CD4-positive, alpha-beta T cell (primary cell): ENCODE data around the gene NFIA. TPM values are rescaled to one million over a fixed set of nuclear protein-coding genes. Genes with fewer than 3 reads are reported as not detected.

ENCODE experiments used
- ATAC-seq: fragments of 200-7000 bp; cut with Tn5 transposase; one replicate; pipeline ENCODE4 v1.10.0; 2022; ENCODE audit warnings: mild to moderate bottlenecking; ENCODE audit not compliant: poor library complexity
- CTCF ChIA-PET: fragments of 350-600 bp; sonication (Branson Sonifier 250); formaldehyde crosslinking; loops from one replicate; lab custom pipeline; 2021; ENCODE audit warnings: antibody characterized with exemption, inconsistent platforms; lab: Charles Lee
- POLR2A ChIA-PET: fragments of 350-600 bp; sonication (Branson Sonifier 250); formaldehyde crosslinking; loops from one replicate; lab custom pipeline; 2021; ENCODE audit warnings: antibody characterized with exemption, inconsistent platforms; lab: Charles Lee
- DNase-seq, 14 experiments: peaks; one replicate each; pipeline ENCODE4 v3.0.0-alpha.2; 2013 to 2020; ENCODE audit warnings: mixed read lengths in 2 of 14
- H3K27ac ChIP-seq, 2 donors: one replicate each; pipeline versions ENCODE4 v1.5.1 to v1.7.0; 2013; ENCODE audit warnings: low read length in 2 of 2, low read depth in 1 of 2, mild to moderate bottlenecking in 1 of 2
- H3K27me3 ChIP-seq, 2 experiments: 1 replicate in 1 of 2; 2 replicates in 1 of 2; pipeline versions ENCODE4 v1.6.1 to v1.7.0; 2013; ENCODE audit warnings: low read length in 2 of 2, control low read depth in 1 of 2, mild to moderate bottlenecking in 1 of 2, moderate library complexity in 1 of 2; ENCODE audit not compliant: insufficient read depth in 2 of 2, control insufficient read depth in 1 of 2
- H3K36me3 ChIP-seq: one replicate; pipeline ENCODE4 v1.6.1; 2013; ENCODE audit warnings: low read length, control low read depth; ENCODE audit not compliant: insufficient read depth
- H3K4me1 ChIP-seq: one replicate; pipeline ENCODE4 v1.6.1; 2013; ENCODE audit warnings: low read length, control low read depth; ENCODE audit not compliant: insufficient read depth
- H3K4me3 ChIP-seq: one replicate; pipeline ENCODE4 v1.5.1; 2013; ENCODE audit warnings: mild to moderate bottlenecking, low read length, moderate library complexity
- H3K9me3 ChIP-seq, 2 experiments: 1 replicate in 1 of 2; 2 replicates in 1 of 2; pipeline versions ENCODE4 v1.6.1 to v1.7.0; 2013; ENCODE audit warnings: low read length in 2 of 2, mild to moderate bottlenecking in 2 of 2, control low read depth in 1 of 2, moderate library complexity in 1 of 2; ENCODE audit not compliant: control insufficient read depth in 1 of 2, insufficient read depth in 1 of 2
- H3K27ac Mint-ChIP-seq: one replicate; pipeline ENCODE4 v1.8.0; 2020; ENCODE audit warnings: mixed read lengths
- H3K27me3 Mint-ChIP-seq: one replicate; pipeline ENCODE4 v1.8.0; 2021; ENCODE audit warnings: mixed read lengths
- H3K36me3 Mint-ChIP-seq: one replicate; pipeline ENCODE4 v1.8.0; 2021; ENCODE audit warnings: low read depth, mixed read lengths
- H3K4me1 Mint-ChIP-seq: one replicate; pipeline ENCODE4 v1.8.0; 2021; ENCODE audit warnings: low read depth, mixed read lengths
- H3K4me3 Mint-ChIP-seq: one replicate; pipeline ENCODE4 v1.8.0; 2020; ENCODE audit warnings: mild to moderate bottlenecking, mixed read lengths
- H3K9me3 Mint-ChIP-seq: one replicate; pipeline ENCODE4 v1.8.0; 2020; ENCODE audit warnings: mixed read lengths
- CTCF ChIP-seq: fragments of 200-600 bp; IDR thresholded peaks from one replicate; pipeline ENCODE4 v1.8.0; 2022; ENCODE audit warnings: antibody characterized with exemption, mild to moderate bottlenecking
- intact Hi-C, 2 experiments: fragments of 100-400 bp; cut with DNase I in 1 of 2; cut with micrococcal nuclease in 1 of 2; formaldehyde crosslinking; loops; one replicate each; pipeline versions ENCODE4 v1.15.1 to v1.9.0; 2023 to 2025; cut with DNase I, micrococcal nuclease
- total RNA-seq, 174 experiments: library from RNA in 2 of 174; stranded (reverse) in 2 of 174; gene quantifications; one replicate each; pipeline ENCODE4 v1.2.3 and lab custom pipeline; 2021 to 2026

The NFIA gene
- total RNA-seq, 2 experiments from 2014 or later: 4.8 to 5.9 TPM

GRCh38 chr1:61208831-61209230 lies 126.5 kb downstream of the NFIA start:
- CTCF ChIA-PET: interaction anchor here (1.3 kb wide), 1 partner anchor 159 kb away, joined by 6 read pairs; no protein-coding TSS in a partner anchor
- no peak for ATAC-seq
- TF ChIP-seq CTCF: no peak

GRCh38 chr1:61210435-61211154 lies 128.2 kb downstream of the NFIA start:
- no peak for ATAC-seq
- Histone ChIP-seq H3K27me3 (no peaks in the 10 kb centered on the region), H3K4me3 (no peak overlapping the region), H3K27ac (no peak overlapping the region), H3K36me3 (no peaks in the 10 kb centered on the region), H3K9me3 (no peaks in the 10 kb centered on the region), H3K4me1 (no peaks in the 10 kb centered on the region)
- CTCF ChIA-PET: no interaction called here
- POLR2A ChIA-PET: no interaction called here
- Mint-ChIP-seq H3K27me3 (no peaks in the 10 kb centered on the region), H3K9me3 (no peaks in the 10 kb centered on the region), H3K4me1 (no peaks in the 10 kb centered on the region), H3K27ac (no peak overlapping the region), H3K36me3 (no peaks in the 10 kb centered on the region), H3K4me3 (no peak overlapping the region)
- DNase-seq: peak in 3 of 14 experiments; percentile 19 to 26 (median 22)
- peak; percentile 20 for TF ChIP-seq CTCF
- intact Hi-C loops: loop anchor here (2.0 to 5.0 kb wide), 2 partner anchors 158 to 160 kb away; no protein-coding TSS in a partner anchor

More at GRCh38 chr1:61208831-61209230, 126.5 kb downstream of the NFIA start:
- H3K36me3 Mint-ChIP-seq: no peaks in the 10 kb centered on the region
- intact Hi-C loops: loop anchor here in 1 of 2 experiments (5.0 kb wide), 2 partner anchors 227 to 643 kb away; no protein-coding TSS in a partner anchor
- no peak overlapping the region for H3K4me3 Mint-ChIP-seq
- no peak for DNase-seq
- Histone ChIP-seq H3K4me3 (no peak overlapping the region), H3K9me3 (no peaks in the 10 kb centered on the region), H3K27me3 (no peaks in the 10 kb centered on the region), H3K36me3 (no peaks in the 10 kb centered on the region), H3K4me1 (no peaks in the 10 kb centered on the region), H3K27ac (no peak overlapping the region)
- POLR2A ChIA-PET: no interaction called here
- H3K4me1 Mint-ChIP-seq: no peaks in the 10 kb centered on the region
- no peaks in the 10 kb centered on the region for H3K9me3 Mint-ChIP-seq
- no peaks in the 10 kb centered on the region for H3K27me3 Mint-ChIP-seq
- H3K27ac Mint-ChIP-seq: no peak overlapping the region

GRCh38 chr1:61213245-61214011 lies 131.1 kb downstream of the NFIA start:
- H3K4me1 Mint-ChIP-seq: no peaks in the 10 kb centered on the region
- H3K36me3 Mint-ChIP-seq: no peaks in the 10 kb centered on the region
- POLR2A ChIA-PET: no interaction called here
- no peak overlapping the region for H3K4me3 ChIP-seq
- no peaks in the 10 kb centered on the region for H3K4me1 ChIP-seq
- no peaks in the 10 kb centered on the region for H3K36me3 ChIP-seq
- no peaks in the 10 kb centered on the region for H3K27me3 ChIP-seq
- ATAC-seq (no peak), DNase-seq (no peak)
- no peak for TF ChIP-seq CTCF
- H3K9me3 Mint-ChIP-seq: no peaks in the 10 kb centered on the region
- CTCF ChIA-PET: no interaction called here
- H3K27ac ChIP-seq: no peak overlapping the region
- no peak overlapping the region for H3K27ac Mint-ChIP-seq
- no peak overlapping the region for H3K4me3 Mint-ChIP-seq
- intact Hi-C loops: loop anchor here in 1 of 2 experiments (5.0 kb wide), 1 partner anchor 161 kb away; no protein-coding TSS in a partner anchor
- H3K9me3 ChIP-seq: no peaks in the 10 kb centered on the region
- H3K27me3 Mint-ChIP-seq: no peaks in the 10 kb centered on the region
